Heart left ventricle (tissue), 16 donors: ENCODE data around the gene OIP5. TPM values are rescaled to one million over a fixed set of nuclear protein-coding genes. Genes with fewer than 3 reads are reported as not detected.

Source experiments
- ATAC-seq, 4 donors: fragments of 200-7000 bp; cut with Tn5 transposase; one replicate each; pipeline ENCODE4 v1.9.1; 2020 to 2022; ENCODE audit warnings: moderate library complexity in 4 of 4, mild to moderate bottlenecking in 3 of 4, moderate number of reproducible peaks in 1 of 4
- DNase-seq, 5 donors: peaks; one replicate each; pipeline ENCODE4 v3.0.0-alpha.2; 2020
- H3K27ac ChIP-seq, 12 donors: fragments of 200-600 bp; sonication (generic) in 4 of 12; one replicate each; pipeline versions ENCODE4 v1.5.0 to v1.8.0; 2016 to 2022; ENCODE audit warnings: mild to moderate bottlenecking in 2 of 12
- H3K27me3 ChIP-seq, 9 donors: fragments of 200-600 bp; sonication (generic) in 2 of 9; one replicate each; pipeline versions ENCODE4 v1.5.1 to v1.8.0; 2016 to 2022; ENCODE audit warnings: mild to moderate bottlenecking in 3 of 9
- H3K36me3 ChIP-seq, 9 donors: fragments of 200-600 bp; sonication (generic) in 2 of 9; one replicate each; pipeline versions ENCODE4 v1.5.0 to v1.8.0; 2018 to 2022; ENCODE audit warnings: mild to moderate bottlenecking in 2 of 9
- H3K4me1 ChIP-seq, 12 donors: fragments of 200-600 bp; sonication (generic) in 4 of 12; one replicate each; pipeline versions ENCODE4 v1.5.0 to v1.8.0; 2016 to 2022; ENCODE audit warnings: mild to moderate bottlenecking in 3 of 12
- H3K4me3 ChIP-seq, 12 donors: fragments of 200-600 bp; sonication (generic) in 4 of 12; one replicate each; pipeline versions ENCODE4 v1.5.0 to v1.8.0; 2017 to 2022; ENCODE audit warnings: mild to moderate bottlenecking in 9 of 12, moderate library complexity in 4 of 12
- H3K9me3 ChIP-seq, 12 donors: fragments of 200-600 bp; sonication (generic) in 4 of 12; one replicate each; pipeline versions ENCODE4 v1.5.0 to v1.8.0; 2016 to 2022; ENCODE audit warnings: mild to moderate bottlenecking in 1 of 12
- POLR2A ChIP-seq, 2 donors: fragments of 450-650 bp; IDR thresholded peaks; one replicate each; pipeline ENCODE4 v1.6.1; 2017; ENCODE audit warnings: antibody characterized with exemption in 2 of 2, mild to moderate bottlenecking in 2 of 2, moderate library complexity in 2 of 2
- WGBS, 4 donors: extraction: QIAGEN DNeasy Blood & Tissue Kit in 2 of 4; methylation state at CpG; one replicate each; pipeline versions ENCODE4 v1.1.5 to v1.1.7; 2013 to 2018; 5-methylcytosine and 5-hydroxymethylcytosine counted together
- intact Hi-C, 10 donors: fragments of 100-400 bp; cut with DNase I; formaldehyde crosslinking; loops; one replicate each; pipeline versions ENCODE4 v1.11.1 to v1.14.2; 2022
- long read RNA-seq, 3 donors: library from polyadenylated mRNA; unstranded; transcript quantifications; one replicate each; pipeline ENCODE4 v2.0.0, GENCODE V29; 2020 to 2021
- polyA plus RNA-seq, 2 donors: library from polyadenylated mRNA; stranded (reverse); fragments of 200-250 nt; gene quantifications; one replicate each; pipeline ENCODE4 v1.2.3, GENCODE V29; 2013
- total RNA-seq, 9 donors: library from RNA; depleted of rRNA in 2 of 9; stranded (reverse); fragments of >200 nt in 2 of 9; fragmentation: NEBNext Ultra II Directional in 3 of 9; extraction: Animal tissue kit (Norgen Biotek cat#: 25700) in 3 of 9; gene quantifications; one replicate each; pipeline versions ENCODE4 v1.1.0 to v1.2.4, GENCODE V29; 2016 to 2023
- TF ChIP-seq, protein P1 (sequence below), 12 donors: fragments of 200-600 bp; sonication (generic) in 4 of 12; IDR thresholded peaks; one replicate each; pipeline versions ENCODE4 v1.5.0 to v1.8.0; 2018 to 2022; ENCODE audit warnings: antibody characterized with exemption in 12 of 12, mild to moderate bottlenecking in 5 of 12
- donor health status: ischemic (EF 13 %, LVEDD 7.1; RV severe dilation, severe dysfunction).
- donor health status: healthy with polysubstance abuse.
- donor health status: DM: no; HTN: yes; CAD: no.
- donor health status: DM: no; HTN: no; CAD: no.
- donor health status: ischemic (EF 25% LVEDD 6.9; RV normal size, moderate dysfunction).
- donor health status: ischemic (EF 25% LVEDD 5.7; RV mildly dilated, moderate dysfunction).
- donor health status: healthy.
- donor health status: DM: yes; HTN: yes; CAD: no.
- donor health status: ischemic (EF 35%, LVEDD 5.7; RV mildly dilated, moderate dysfunction).
- donor health status: nonischemic (EF 11% LVEDD 7.7; RV severe dilation, severe dysfunction).
- donor health status: DM: yes; HTN: yes; CAD: no.
- donor health status: PGD.
- donor health status: ischemic (EF 29% LVEDD 5.4; RV normal size, mild dysfunction).
- donor health status: nonischemic (EF 23%, LVEDD 6.1; RV moderate dilation, normal function).

The OIP5 gene
- 1 to 10 TPM in 2 of 9 donors, under 1 TPM in 5, not detected in 2; 0.22 to 1.3 (median 0.72) TPM for total RNA-seq
- under 1 TPM; 0.19 to 0.50 TPM for polyA plus RNA-seq
- long read RNA-seq, donor 1, partial matches to known transcripts: 0 of 1 reads
- long read RNA-seq, donor 1, other reads (novel, unspliced or antisense): 1 of 1 reads
- long read RNA-seq, donor 2, partial matches to known transcripts: 0 of 2 reads
- long read RNA-seq, donor 2, other reads (novel, unspliced or antisense): 1 of 2 reads
- long read RNA-seq, donor 3: 0 reads

GRCh38 chr15:41332194-41333025 lies at the start of gene OIP5, which contains the start of gene NUSAP1:
Gene OIP5 (minus strand): TSS chr15:41332591. CDS start chr15:41332561, 30 bp downstream.
Gene NUSAP1 (plus strand): TSS chr15:41332881. CDS start chr15:41332958, 77 bp downstream.
- H3K9me3 ChIP-seq: no peaks in the 10 kb centered on the region
- H3K4me1 ChIP-seq: peaks cover 0 to 28% (median 9%) of the 10 kb centered on the region in 12 donors
- ATAC-seq (peak; percentile 99 to 100 (median 100)), DNase-seq (peak; percentile 95 to 99 (median 98))
- TF ChIP-seq, protein P1, sequence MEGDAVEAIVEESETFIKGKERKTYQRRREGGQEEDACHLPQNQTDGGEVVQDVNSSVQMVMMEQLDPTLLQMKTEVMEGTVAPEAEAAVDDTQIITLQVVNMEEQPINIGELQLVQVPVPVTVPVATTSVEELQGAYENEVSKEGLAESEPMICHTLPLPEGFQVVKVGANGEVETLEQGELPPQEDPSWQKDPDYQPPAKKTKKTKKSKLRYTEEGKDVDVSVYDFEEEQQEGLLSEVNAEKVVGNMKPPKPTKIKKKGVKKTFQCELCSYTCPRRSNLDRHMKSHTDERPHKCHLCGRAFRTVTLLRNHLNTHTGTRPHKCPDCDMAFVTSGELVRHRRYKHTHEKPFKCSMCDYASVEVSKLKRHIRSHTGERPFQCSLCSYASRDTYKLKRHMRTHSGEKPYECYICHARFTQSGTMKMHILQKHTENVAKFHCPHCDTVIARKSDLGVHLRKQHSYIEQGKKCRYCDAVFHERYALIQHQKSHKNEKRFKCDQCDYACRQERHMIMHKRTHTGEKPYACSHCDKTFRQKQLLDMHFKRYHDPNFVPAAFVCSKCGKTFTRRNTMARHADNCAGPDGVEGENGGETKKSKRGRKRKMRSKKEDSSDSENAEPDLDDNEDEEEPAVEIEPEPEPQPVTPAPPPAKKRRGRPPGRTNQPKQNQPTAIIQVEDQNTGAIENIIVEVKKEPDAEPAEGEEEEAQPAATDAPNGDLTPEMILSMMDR (IDR thresholded peaks at IDR 0.05): peak in 8 of 12 donors; percentile 7 to 74 (median 46)
- peak in 1 of 2 donors; percentile 39 for TF ChIP-seq POLR2A (IDR thresholded peaks at IDR 0.05)
- intact Hi-C loops: loop anchor here in 1 of 10 donors (5.0 to 10.0 kb wide), 2 partner anchors 50 to 428 kb away; no protein-coding TSS in a partner anchor
- H3K27ac ChIP-seq: peak within 1 kb of the TSS in 9 of 12 donors; percentile 14 to 76 (median 59)
- no peaks in the 10 kb centered on the region for H3K27me3 ChIP-seq
- no peaks in the 10 kb centered on the region for H3K36me3 ChIP-seq
- WGBS, 4 donors: 0 to 1% (median 0%) methylated on average over 44 to 64 of the region's 64 CpGs
- H3K4me3 ChIP-seq: peak within 1 kb of the TSS; percentile 67 to 98 (median 84)

DNA sequence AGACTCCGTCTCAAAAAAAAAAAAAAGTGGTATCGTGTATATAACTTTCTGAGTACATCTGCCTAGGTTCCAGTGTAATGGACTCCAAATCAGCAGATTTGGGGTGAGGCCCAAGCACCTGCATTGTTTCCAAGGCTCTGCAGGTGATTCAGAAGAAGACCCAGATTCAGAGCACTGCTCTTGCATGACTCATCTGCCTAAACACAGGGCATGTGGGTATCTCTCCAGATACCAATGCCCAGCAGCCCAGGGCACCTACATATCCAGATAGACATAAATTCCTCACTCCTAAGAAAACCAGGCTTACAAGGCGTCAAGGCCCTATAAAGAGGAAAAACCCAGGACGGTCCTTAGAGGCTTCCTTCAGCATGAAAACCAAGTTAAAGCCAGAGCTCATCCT lies 45.6 kb upstream of the OIP5 start:
- Histone ChIP-seq H3K9me3 (no peaks in the 10 kb centered on the region), H3K36me3 (peaks cover 0 to 37% (median 0%) of the 10 kb centered on the region in 9 donors), H3K4me1 (no peaks in the 10 kb centered on the region), H3K27ac (no peak overlapping the region), H3K4me3 (no peak overlapping the region), H3K27me3 (no peaks in the 10 kb centered on the region)
- ATAC-seq: no peak
- intact Hi-C loops: no loop called here
- 97 to 99% (median 98%) methylated on average over 4 of the region's 4 CpGs for WGBS, 4 donors
- no peak for TF ChIP-seq POLR2A (IDR thresholded peaks at IDR 0.05)
- TF ChIP-seq, protein P1 (IDR thresholded peaks at IDR 0.05): no peak
- no peak for DNase-seq

GRCh38 chr15:41367418-41367817 lies 35.0 kb upstream of the OIP5 start:
- H3K4me1 ChIP-seq: peaks cover 0 to 7% (median 0%) of the 10 kb centered on the region in 12 donors
- intact Hi-C loops: no loop called here
- WGBS, 4 donors: 48 to 59% (median 53%) methylated on average over 3 of the region's 3 CpGs
- H3K4me3 ChIP-seq: no peak overlapping the region
- peaks cover 0 to 59% (median 0%) of the 10 kb centered on the region in 9 donors for H3K36me3 ChIP-seq
- H3K9me3 ChIP-seq: no peaks in the 10 kb centered on the region
- DNase-seq (peak in 2 of 5 donors; percentile 16 to 31), ATAC-seq (peak; percentile 67 to 86 (median 76))
- H3K27ac ChIP-seq: no peak overlapping the region
- no peak for TF ChIP-seq POLR2A (IDR thresholded peaks at IDR 0.05)
- TF ChIP-seq, protein P1 (IDR thresholded peaks at IDR 0.05): no peak
- H3K27me3 ChIP-seq: no peaks in the 10 kb centered on the region

DNA sequence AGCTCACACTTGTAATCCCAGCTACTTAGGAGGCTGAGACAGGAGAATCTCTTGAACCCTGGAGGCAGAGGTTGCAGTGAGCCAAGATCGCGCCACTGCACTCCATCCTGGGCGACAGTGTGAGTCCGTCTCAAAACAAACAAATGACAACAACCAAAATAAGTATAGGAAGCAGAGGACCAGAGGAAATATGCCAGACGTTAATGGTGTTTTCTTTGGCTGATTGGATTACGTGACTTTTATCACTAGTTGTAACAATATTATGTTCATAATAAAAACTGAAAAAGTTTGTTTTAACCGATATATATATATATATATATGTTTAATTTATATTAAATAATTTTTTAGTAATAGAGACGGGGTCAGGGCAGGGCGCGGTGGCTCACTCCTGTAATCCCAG lies 22.0 kb upstream of the OIP5 start:
- Histone ChIP-seq H3K4me3 (no peak overlapping the region), H3K4me1 (no peaks in the 10 kb centered on the region), H3K27me3 (no peaks in the 10 kb centered on the region), H3K27ac (no peak overlapping the region), H3K9me3 (no peaks in the 10 kb centered on the region), H3K36me3 (peaks cover 0 to 55% (median 0%) of the 10 kb centered on the region in 9 donors)
- 93 to 95% (median 94%) methylated on average over 10 of the region's 10 CpGs for WGBS, 4 donors
- DNase-seq (no peak), ATAC-seq (no peak)
- intact Hi-C loops: no loop called here
- TF ChIP-seq, protein P1 (IDR thresholded peaks at IDR 0.05): no peak
- TF ChIP-seq POLR2A (IDR thresholded peaks at IDR 0.05): no peak
